Hepatic stellate cell (primary cell): ENCODE data around the gene CUX1.

Experiments used
- DNase-seq: peaks from one replicate; pipeline ENCODE4 v3.0.0; 2011; ENCODE audit warnings: low spot score

Gene CUX1

GRCh38 chr7:101896316-101896715, 78.9 kb downstream of the CUX1 start:
- DNase-seq = no peak

GRCh38 chr7:101896941-101897340, 79.5 kb downstream of the CUX1 start:
- DNase-seq = no peak

GRCh38 chr7:101898106-101898505, 80.7 kb downstream of the CUX1 start:
- no peak for DNase-seq

GRCh38 chr7:101899616-101900015, 82.2 kb downstream of the CUX1 start:
- DNase-seq = no peak

- DNase-seq = no peak
Measured at GRCh38 chr7:101900103-101900502, 82.7 kb downstream of the CUX1 start.

GRCh38 chr7:101901661-101902491, 84.5 kb downstream of the CUX1 start:
- DNase-seq = peak; percentile 44

GRCh38 chr7:101902680-101903514, 85.5 kb downstream of the CUX1 start:
- DNase-seq = no peak

GRCh38 chr7:101903515-101903868, 86.1 kb downstream of the CUX1 start:
- DNase-seq = no peak

- no peak for DNase-seq
Measured at GRCh38 chr7:101904019-101904418, 86.6 kb downstream of the CUX1 start.

- DNase-seq = no peak
Measured at GRCh38 chr7:101905203-101905865, 87.9 kb downstream of the CUX1 start.

- DNase-seq = no peak
Measured at GRCh38 chr7:101906291-101907240, 89.1 kb downstream of the CUX1 start.

- no peak for DNase-seq
Measured at GRCh38 chr7:101910991-101911799, 93.8 kb downstream of the CUX1 start.

GRCh38 chr7:101911800-101912715, 94.6 kb downstream of the CUX1 start:
- DNase-seq = no peak

- no peak for DNase-seq
Measured at GRCh38 chr7:101912716-101913110, 95.3 kb downstream of the CUX1 start.

GRCh38 chr7:101913247-101913721, 95.9 kb downstream of the CUX1 start:
- DNase-seq = no peak

GRCh38 chr7:101913851-101914250, 96.4 kb downstream of the CUX1 start:
- peak; percentile 58 for DNase-seq

- no peak for DNase-seq
Measured at GRCh38 chr7:101915000-101915399, 97.6 kb downstream of the CUX1 start.

- no peak for DNase-seq
Measured at GRCh38 chr7:101916041-101916800, 98.8 kb downstream of the CUX1 start.

- no peak for DNase-seq
Measured at GRCh38 chr7:101916876-101917275, 99.5 kb downstream of the CUX1 start.
